ENCODE data around the gene TBX20. TPM values are rescaled to one million over a fixed set of nuclear protein-coding genes. Genes with fewer than 3 reads are reported as not detected.

The TBX20 gene, protein sequence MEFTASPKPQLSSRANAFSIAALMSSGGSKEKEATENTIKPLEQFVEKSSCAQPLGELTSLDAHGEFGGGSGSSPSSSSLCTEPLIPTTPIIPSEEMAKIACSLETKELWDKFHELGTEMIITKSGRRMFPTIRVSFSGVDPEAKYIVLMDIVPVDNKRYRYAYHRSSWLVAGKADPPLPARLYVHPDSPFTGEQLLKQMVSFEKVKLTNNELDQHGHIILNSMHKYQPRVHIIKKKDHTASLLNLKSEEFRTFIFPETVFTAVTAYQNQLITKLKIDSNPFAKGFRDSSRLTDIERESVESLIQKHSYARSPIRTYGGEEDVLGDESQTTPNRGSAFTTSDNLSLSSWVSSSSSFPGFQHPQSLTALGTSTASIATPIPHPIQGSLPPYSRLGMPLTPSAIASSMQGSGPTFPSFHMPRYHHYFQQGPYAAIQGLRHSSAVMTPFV
- 10.1 and 14.7 TPM in 2 replicates for polyA plus RNA-seq (2014; cell fraction: cytosol; rRNA removed)
- polyA plus RNA-seq (2014; cell fraction: nucleus; rRNA removed) = 8.0 and 15.2 TPM in 2 replicates

DNA sequence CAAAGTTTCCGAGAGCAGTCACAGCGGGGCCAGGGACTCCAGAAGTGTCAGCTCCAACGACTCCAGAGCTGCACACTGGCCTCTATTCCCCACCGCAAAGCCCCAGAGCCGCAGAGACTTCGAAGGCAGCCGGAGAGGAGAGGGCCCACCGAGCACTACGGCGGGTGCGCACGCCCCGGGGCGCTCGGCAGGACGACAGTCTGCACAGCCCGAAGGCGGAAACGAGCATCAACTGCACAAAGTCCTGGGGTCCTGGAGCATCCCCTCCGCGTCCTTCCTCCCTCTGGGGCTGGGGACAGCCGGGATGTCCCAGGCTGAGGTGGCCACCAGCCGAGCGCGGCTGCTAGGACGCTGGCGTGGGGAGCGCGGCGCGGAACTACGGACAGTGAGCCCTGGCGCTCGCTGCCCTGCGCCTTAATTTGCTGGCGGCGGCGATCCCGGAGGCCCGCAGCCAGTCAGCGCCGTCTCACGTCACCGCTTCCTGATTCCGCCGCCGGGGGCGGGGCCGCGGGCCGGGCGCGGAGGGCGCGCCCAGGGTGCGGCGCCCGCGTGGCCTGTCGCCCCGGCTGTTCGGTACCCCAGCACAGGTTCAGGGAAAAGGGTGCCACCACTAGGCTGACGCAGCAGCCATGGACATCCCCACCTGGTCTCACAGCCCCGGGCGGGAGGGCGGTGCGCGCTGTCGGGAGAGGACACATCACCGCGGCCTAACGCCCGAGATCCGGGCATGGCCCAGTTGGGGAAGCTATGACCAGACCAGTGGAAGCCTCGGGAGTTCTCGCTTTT lies at the start of gene TBX20:
Gene TBX20 (minus strand): TSS at position 391 of the 786 bp plus-strand sequence. CDS start 480 bp downstream, outside the sequence.
- peak; percentile 84 for DNase-seq (ENCODE audit: low spot score)

- peak; percentile 35 for DNase-seq (ENCODE audit: low spot score)
These were observed 35.5 kb upstream of the TBX20 start for GRCh38 chr7:35289376-35289775.

GRCh38 chr7:35286986-35287385 lies 33.1 kb upstream of the TBX20 start:
- no peak for DNase-seq (ENCODE audit: low spot score)

- peak; percentile 29 for DNase-seq (ENCODE audit: low spot score)
These were observed 32.5 kb upstream of the TBX20 start for GRCh38 chr7:35286422-35286821.

DNA sequence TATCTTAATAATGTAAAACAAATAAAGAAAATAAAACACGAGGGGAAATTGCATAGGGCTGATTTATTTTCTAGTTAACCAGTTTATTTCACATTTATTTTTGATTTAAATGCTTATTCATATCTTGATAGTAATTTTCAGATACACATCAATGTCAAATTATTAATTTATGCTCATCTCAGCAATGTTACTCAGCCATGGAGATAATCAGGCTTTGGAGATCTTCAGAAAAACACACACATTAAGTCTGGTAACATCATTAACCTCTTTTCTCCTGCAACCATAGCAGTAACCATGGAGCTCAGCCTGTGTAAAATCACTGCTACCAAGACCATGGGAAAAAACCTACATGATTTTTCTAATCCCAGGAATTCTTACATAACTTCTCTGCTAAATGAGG lies 31.9 kb upstream of the TBX20 start:
- DNase-seq (ENCODE audit: low spot score) = peak; percentile 66

GRCh38 chr7:35280902-35281301 lies 27.0 kb upstream of the TBX20 start:
- peak; percentile 35 for DNase-seq (ENCODE audit: low spot score)

DNA sequence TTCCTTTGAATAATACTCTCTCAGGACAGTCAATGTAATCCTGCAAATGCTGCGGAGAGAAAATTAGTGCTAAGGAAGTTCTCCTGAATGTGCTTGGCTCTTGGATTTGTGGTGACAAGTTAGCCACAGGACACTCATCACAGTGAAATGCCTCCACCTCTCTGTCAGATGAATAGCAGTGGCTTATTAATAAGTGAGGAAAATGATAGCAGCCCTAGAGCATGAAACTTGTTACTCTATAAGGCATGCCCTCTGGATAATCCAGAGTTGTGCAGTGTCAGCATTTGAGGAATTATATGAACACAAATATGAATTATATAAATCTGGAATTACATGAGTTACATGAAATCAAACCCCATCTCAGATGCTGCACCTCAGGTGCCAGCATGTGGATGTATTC lies 23.5 kb upstream of the TBX20 start:
- no peak for DNase-seq (ENCODE audit: low spot score)

- no peak for DNase-seq (ENCODE audit: low spot score)
These were observed 18.3 kb upstream of the TBX20 start for GRCh38 chr7:35272246-35272645.

- DNase-seq (ENCODE audit: low spot score) = peak; percentile 57
These were observed 15.1 kb upstream of the TBX20 start for GRCh38 chr7:35268953-35269352.

- DNase-seq (ENCODE audit: low spot score) = no peak
These were observed 13.5 kb upstream of the TBX20 start for GRCh38 chr7:35267411-35267810.

- no peak for DNase-seq (ENCODE audit: low spot score)
These were observed 9.5 kb upstream of the TBX20 start for GRCh38 chr7:35263396-35263795.

DNA sequence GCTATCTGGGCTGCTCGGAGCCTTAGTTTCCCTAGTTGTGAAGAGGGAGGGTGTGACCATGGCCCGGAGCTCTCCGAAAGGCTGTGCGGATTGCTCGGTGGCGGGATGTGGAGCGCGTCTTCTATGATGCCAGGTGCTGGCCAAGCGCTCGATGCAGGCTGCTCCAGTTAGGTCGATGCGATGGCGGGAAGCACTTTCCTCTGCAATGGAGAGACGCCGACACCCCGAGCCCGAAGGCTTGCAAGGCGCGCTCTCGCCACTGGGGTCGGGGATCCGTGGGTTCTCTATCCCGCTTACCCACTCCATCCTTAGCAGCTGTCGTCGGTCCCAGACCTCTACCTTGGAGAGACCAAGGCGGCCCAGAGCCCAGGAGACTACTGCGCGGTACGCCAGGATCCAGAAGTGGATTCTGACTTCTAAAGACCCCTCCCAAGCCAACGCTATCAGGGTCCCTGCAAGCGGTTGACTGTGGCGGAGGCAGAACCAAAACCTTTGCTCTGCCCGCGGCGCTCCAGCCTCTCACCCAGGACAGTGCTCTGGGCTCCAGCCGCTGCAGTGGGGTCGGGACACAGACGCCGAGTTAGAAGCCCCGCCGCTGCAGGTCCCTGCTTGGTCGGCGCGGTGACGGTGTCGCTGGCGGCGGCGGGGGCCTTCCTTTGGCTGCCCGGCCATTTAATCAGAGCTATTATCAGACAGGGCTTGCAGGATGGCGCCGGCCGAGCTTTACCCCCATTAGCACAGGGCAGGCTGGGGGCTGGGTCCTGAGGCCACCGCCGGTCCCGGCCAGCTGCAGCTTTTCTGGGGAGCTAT lies 7.8 kb upstream of the TBX20 start:
- DNase-seq (ENCODE audit: low spot score) = no peak

GRCh38 chr7:35261041-35261440 lies 7.1 kb upstream of the TBX20 start:
- no peak for DNase-seq (ENCODE audit: low spot score)

DNA sequence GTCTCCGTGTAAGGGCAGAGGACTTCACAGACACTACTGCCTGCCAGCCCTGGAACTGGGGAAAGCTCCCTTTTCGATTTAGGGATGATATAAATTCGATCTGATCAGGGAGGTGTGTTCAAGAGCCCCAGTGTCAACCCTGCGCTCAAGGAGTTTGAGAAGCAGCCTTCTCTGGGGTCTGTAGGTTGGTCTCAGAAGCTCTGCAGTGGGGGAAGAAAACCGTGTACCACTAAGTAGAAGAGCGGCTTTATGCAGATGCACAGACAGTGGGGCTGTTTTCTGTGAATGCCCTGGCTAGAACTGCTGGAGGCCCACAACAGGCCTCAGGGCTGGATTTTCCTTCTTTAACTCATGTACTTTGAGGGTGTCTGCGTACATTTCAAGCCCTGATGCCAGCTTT lies 6.3 kb upstream of the TBX20 start:
- no peak for DNase-seq (ENCODE audit: low spot score)

DNA sequence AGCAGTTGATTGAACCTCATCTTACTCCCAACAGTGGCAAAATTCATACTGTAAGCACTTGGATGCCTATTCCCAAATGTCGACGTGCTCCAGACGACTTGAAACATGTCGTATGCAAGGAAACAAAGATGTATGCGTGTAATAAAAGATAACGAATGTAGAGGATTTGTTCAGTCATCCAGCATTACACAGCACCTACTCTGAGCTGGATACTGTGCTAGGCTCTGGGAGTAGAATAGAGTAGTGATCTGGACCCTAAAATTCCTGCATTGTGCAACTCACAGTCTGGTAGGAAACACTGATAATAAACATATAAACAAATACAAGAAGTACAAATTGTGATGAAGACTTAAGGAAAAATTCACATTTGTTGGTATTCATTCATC lies 5.6 kb upstream of the TBX20 start:
- DNase-seq (ENCODE audit: low spot score) = no peak

DNA sequence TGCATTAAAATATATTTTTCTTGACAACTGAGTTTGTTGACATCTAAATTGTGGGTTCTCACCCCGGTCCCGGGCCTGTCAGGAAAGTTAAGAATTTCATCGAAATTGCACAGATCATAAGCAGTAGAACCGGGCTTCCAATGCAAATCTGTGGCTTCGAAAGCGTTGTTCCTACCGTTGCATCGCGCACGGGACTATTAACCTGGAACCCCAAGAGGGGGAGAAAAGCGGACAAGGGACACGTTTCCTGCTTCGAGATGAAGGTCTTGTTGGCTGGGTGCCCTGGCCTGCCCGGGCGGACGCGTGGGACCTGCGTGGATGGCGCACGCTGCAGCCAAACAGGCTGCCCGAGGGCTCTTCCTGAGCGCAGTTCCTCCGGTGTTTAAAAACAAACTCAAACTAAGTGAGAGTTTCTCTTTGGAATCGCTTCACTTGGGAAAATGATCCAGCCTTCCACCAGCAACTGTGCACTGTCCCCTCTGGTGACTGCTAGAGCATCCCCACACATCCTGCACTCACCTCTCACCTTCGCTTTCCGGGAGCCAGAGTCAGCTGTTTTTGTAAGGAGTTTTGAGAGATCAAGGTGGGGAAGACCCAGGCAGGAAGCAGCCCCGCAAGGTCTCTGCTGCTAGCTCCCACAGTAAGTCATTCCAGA lies 5.1 kb upstream of the TBX20 start:
- DNase-seq (ENCODE audit: low spot score) = no peak

DNA sequence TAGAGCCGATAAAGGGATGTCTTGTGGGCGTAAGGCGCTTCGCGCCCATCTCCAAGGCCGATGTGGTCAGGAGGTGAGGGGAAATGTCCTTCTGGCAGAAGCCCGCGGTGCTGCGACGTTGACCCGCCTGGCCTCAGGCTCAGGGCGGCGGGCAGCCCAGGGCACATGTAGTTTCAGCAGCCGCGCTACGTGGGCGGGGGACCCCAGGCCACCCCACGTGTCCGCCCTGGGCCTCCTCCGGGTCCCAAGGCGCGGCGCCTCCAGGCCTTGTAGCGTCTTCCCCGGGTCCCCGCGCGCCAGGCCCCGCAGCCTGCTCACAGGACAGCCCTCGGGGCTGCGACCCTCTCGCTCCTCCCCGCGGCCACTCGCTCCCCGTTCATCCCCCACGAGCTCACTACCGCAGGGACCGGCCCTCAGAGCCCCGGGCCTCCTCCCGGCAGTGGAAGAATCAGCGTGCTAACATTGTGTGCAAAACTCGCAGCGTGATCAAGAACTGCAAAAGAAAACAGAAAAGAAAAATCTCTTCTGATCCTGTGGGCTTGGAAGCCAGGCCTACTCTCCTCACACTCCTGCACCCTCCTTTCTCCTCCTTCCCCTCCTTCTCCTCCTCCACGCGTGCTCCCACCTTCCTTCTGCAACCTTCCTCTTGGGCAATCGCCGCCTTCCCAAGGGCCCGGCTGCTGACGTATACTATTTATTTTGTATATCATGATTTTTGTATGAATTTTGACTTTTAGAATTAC lies 4.4 kb upstream of the TBX20 start:
- DNase-seq (ENCODE audit: low spot score) = no peak

GRCh38 chr7:35257251-35258124 lies 3.6 kb upstream of the TBX20 start:
- no peak for DNase-seq (ENCODE audit: low spot score)
